Transverse colon (tissue), 4 donors: Measurements from ENCODE around the gene PADI6.

Experiments used
- CTCF ChIP-seq, 5 experiments: fragments of 200-600 bp in 3 of 5; fragments of 450-650 bp in 2 of 5; sonication (generic) in 3 of 5; IDR thresholded peaks; 1 replicate in 2 of 5; 2 replicates in 3 of 5; pipeline ENCODE4 v1.5.1; 2016 to 2017; ENCODE audit warnings: antibody characterized with exemption in 5 of 5, inconsistent platforms in 3 of 5, mild to moderate bottlenecking in 2 of 5, moderate library complexity in 1 of 5
- EP300 ChIP-seq: sonication (generic); formaldehyde crosslinking; IDR thresholded peaks from one replicate; pipeline ENCODE4 v1.6.1; 2017; ENCODE audit warnings: antibody characterized with exemption, low read depth
- POLR2A ChIP-seq: fragments of 450-650 bp; IDR thresholded peaks from one replicate; pipeline ENCODE4 v1.6.1; 2016; ENCODE audit warnings: antibody characterized with exemption, mild to moderate bottlenecking, moderate library complexity
- POLR2AphosphoS5 ChIP-seq, 3 donors: sonication (generic); formaldehyde crosslinking; IDR thresholded peaks; one replicate each; pipeline ENCODE4 v1.6.1; 2016; ENCODE audit warnings: antibody characterized with exemption in 3 of 3

DNA sequence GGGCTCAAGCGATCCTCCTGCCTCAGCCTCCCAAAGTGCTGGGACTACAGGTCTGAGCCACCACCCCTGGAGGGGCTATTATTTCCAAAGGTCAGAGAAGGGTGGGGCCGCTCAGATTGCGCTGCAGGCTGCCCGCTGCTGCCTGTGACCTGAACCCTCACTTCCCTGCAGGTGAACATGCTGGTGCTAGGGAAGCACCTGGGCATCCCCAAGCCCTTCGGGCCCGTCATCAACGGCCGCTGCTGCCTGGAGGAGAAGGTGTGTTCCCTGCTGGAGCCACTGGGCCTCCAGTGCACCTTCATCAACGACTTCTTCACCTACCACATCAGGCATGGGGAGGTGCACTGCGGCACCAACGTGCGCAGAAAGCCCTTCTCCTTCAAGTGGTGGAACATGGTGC lies 8.6 kb upstream of the PADI6 start:
- TF ChIP-seq CTCF (IDR thresholded peaks at IDR 0.05) (no peak), EP300 (no peak), POLR2AphosphoS5 (IDR thresholded peaks at IDR 0.05) (no peak), POLR2A (no peak)
